Natural killer cell treated with Interleukin-12 subunit alpha and Interleukin-12 subunit beta and Interleukin-15 and Interleukin-18, amount 100 ng/mL, for 72 hours (primary cell): ENCODE results near the gene LRRC31. TPM values are rescaled to one million over a fixed set of nuclear protein-coding genes. Genes with fewer than 3 reads are reported as not detected.

ENCODE experiments used
- ATAC-seq, 2 donors: fragments of 150-1000 bp; cut with Tn5 transposase in 1 of 2; sonication (Bioruptor Pico), chemical (Tn5 transposase) in 1 of 2; 2 replicates each; pipeline ENCODE4 v1.10.0; 2021
- DNase-seq: peaks from one replicate; pipeline ENCODE4 v3.0.0; 2022; ENCODE audit warnings: low spot score
- H3K27ac Mint-ChIP-seq, 2 donors: 1 replicate in 1 of 2; 2 replicates in 1 of 2; pipeline ENCODE4 v1.8.0; 2022; ENCODE audit warnings: mixed read lengths in 2 of 2, mild to moderate bottlenecking in 1 of 2, moderate library complexity in 1 of 2
- H3K27me3 Mint-ChIP-seq, 2 donors: 1 replicate in 1 of 2; 2 replicates in 1 of 2; pipeline ENCODE4 v1.8.0; 2022; ENCODE audit warnings: mixed read lengths in 2 of 2
- H3K36me3 Mint-ChIP-seq: one replicate; pipeline ENCODE4 v1.8.0; 2022; ENCODE audit warnings: mixed read lengths
- H3K4me1 Mint-ChIP-seq, 2 donors: 1 replicate in 1 of 2; 2 replicates in 1 of 2; pipeline ENCODE4 v1.8.0; 2022; ENCODE audit warnings: low read depth in 2 of 2, mixed read lengths in 2 of 2, mild to moderate bottlenecking in 1 of 2
- H3K4me3 Mint-ChIP-seq: one replicate; pipeline ENCODE4 v1.8.0; 2022; ENCODE audit warnings: mixed read lengths
- H3K9me3 Mint-ChIP-seq: 2 replicates; pipeline ENCODE4 v1.8.0; 2022; ENCODE audit warnings: mixed read lengths
- total RNA-seq, 2 donors: library from RNA; stranded (reverse); gene quantifications; one replicate each; pipeline ENCODE4 v1.2.3, GENCODE V29; 2022

LRRC31 gene
- total RNA-seq, 2 donors from 2014 or later = not detected

DNA sequence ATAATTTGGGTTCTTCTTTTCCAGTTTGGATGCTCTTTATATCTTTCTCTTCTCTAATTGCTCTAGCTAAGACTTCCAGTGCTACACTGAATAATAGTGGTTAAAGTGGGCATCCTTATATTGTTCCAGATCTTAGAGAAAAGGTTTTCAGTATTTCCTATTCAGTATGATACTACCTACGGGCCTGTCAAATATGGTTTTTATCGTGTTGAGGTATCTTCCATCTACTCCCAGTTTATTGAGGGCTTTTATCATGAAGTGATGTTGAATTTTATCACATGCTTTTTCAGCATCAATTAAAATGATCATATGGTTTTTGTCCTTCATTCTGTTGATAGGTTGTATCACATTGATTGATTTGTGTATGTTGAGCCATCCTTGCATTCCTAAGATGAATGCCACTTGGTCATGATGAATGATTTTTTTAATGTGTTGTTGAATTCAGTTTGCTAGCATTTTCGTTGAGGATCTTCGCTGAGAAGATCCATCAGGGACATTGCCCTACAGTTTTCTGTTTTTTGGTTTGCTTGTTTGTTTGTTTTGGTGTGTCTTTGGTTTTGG, 54.1 kb downstream of the LRRC31 start:
- Mint-ChIP-seq H3K9me3 (peaks cover 4% of the 10 kb centered on the region), H3K4me1 (peaks cover 25 to 26% of the 10 kb centered on the region in 2 donors), H3K27ac (no peak overlapping the region), H3K36me3 (peaks cover 20% of the 10 kb centered on the region), H3K4me3 (no peak overlapping the region), H3K27me3 (peaks cover 19 to 25% of the 10 kb centered on the region in 2 donors)
- no peak for ATAC-seq
- no peak for DNase-seq

DNA sequence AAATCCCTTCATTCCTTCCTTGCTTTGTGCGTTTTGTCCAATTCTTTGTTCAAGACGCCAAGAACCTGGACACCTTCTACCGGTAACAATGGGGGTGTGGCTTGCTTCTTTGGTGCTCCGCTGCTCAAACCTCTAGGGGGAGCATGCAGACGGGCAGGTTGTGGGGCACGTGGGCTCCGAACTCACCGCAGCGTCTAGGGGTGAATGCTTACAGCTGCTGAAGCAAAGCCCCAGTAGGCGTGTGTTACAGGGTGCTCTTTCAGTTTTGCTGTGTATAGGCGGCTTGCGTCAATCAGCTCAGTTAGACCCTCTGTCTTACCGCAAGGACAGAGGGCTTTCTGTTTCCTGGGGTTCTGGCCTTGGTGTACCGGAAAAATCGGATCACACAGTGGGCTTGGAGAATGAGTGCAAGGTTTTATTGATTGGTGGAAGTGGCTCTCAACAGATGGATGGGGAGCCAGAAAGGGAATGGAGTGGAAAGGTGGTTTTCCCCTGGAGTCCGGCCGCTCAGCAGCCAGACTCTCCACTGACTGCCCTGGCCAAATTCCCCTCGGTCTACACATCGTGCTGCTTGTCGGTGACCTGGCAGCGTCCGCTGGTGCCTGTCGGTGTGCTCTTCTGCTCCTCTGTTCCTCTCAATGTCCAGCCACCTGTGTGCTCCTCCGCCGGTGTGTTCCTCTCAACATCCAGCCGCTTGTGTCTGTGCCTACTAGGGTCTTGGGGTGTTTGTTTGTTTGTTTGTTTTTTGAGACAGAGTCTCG, 55.8 kb downstream of the LRRC31 start:
- peaks cover 25 to 26% of the 10 kb centered on the region in 2 donors for H3K4me1 Mint-ChIP-seq
- H3K9me3 Mint-ChIP-seq = peaks cover 4% of the 10 kb centered on the region
- H3K27ac Mint-ChIP-seq = peak overlapping the region; percentile 69 to 90
- DNase-seq = peak; percentile 77
- peak; percentile 88 for ATAC-seq
- H3K4me3 Mint-ChIP-seq = peak overlapping the region; percentile 89
- H3K27me3 Mint-ChIP-seq = peaks cover 17 to 25% of the 10 kb centered on the region in 2 donors
- H3K36me3 Mint-ChIP-seq = peaks cover 20% of the 10 kb centered on the region

DNA sequence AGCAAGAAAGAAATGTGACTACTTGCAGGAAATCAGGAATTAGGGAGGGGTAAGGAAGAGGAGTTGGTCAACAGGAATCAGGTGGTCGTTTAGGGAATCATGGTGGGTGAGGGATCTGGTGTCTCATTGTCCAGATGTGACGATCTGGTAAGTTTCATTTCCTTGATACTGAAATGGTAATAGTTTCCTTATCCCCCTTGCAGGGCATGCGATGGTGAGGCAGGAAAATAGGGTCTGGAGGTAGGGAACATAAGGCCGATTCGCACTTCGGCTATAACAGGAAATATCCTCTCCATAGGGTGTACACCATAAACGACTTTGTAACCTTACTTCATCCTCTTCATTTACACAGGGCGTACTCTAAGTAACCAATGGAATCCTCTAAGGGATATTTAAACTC, 56.5 kb downstream of the LRRC31 start:
- DNase-seq (no peak), ATAC-seq (no peak)
- peaks cover 25 to 26% of the 10 kb centered on the region in 2 donors for H3K4me1 Mint-ChIP-seq

DNA sequence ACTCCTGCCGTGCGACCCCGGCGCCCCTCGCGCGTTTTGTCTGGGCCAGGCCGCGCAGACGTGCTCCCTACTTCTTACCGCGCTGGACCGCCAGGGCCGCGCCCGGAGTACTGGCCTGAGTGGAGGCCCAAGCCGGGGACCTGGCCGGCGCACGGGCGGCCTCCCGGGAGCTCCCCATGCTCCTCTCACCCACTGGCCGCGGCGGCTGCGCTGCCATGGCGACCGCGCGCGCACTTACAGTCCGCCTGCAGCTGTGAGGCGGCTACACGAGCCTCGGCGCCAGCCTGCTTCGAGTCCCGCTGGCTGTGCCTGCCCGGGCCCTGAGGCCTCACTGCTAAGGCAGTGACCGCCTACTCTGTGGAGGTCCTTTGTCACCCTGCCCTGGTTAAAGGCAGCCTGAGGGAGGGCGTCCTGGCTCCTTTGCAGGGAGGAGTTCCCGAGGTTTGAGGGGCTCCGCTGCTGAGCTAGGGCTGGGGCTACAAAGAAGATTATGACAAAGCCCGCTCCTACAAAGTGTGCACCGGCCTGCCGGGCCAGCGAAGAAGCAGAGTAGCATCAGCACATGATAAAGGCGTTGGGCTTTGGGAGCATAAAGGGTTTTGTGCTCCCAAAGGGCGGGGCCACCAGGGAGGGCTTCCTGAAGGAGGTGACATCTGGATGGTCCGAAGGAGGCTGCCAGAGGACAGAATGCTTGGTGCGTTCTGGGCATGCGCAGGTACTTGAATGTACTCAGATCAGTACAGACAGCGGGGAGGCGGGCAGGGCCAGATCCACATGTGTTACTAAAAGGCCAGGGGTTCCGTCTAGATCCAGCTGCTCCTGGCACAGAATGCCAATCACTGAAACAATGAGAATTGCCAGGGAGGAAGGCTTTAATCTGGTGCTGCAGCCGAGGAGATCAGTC, 57.2 kb downstream of the LRRC31 start, which contains the start of the genes LRRC34 and LRRIQ4:
LRRC34 (minus strand) TSS at position 573 of the 904 bp plus-strand sequence; CDS start at position 217, 356 bp downstream.
LRRIQ4 (plus strand) TSS at position 539 of the 904 bp plus-strand sequence. CDS start 9,052 bp downstream, outside the sequence.
- peaks cover 19% of the 10 kb centered on the region for H3K36me3 Mint-ChIP-seq
- ATAC-seq = peak; percentile 82 to 88
- peak within 1 kb of the TSS; percentile 89 for H3K4me3 Mint-ChIP-seq
- H3K27ac Mint-ChIP-seq = peak within 1 kb of the TSS; percentile 69 to 90
- peaks cover 4% of the 10 kb centered on the region for H3K9me3 Mint-ChIP-seq
- DNase-seq = peak; percentile 78
- H3K4me1 Mint-ChIP-seq = peaks cover 25 to 26% of the 10 kb centered on the region in 2 donors
- H3K27me3 Mint-ChIP-seq = peaks cover 10 to 15% of the 10 kb centered on the region in 2 donors

More for the DNA sequence above, 56.5 kb downstream of the LRRC31 start:
- Mint-ChIP-seq H3K27ac (peak overlapping the region; percentile 69 to 90), H3K9me3 (peaks cover 4% of the 10 kb centered on the region), H3K27me3 (peaks cover 15 to 22% of the 10 kb centered on the region in 2 donors), H3K4me3 (peak overlapping the region; percentile 89), H3K36me3 (peaks cover 20% of the 10 kb centered on the region)

DNA sequence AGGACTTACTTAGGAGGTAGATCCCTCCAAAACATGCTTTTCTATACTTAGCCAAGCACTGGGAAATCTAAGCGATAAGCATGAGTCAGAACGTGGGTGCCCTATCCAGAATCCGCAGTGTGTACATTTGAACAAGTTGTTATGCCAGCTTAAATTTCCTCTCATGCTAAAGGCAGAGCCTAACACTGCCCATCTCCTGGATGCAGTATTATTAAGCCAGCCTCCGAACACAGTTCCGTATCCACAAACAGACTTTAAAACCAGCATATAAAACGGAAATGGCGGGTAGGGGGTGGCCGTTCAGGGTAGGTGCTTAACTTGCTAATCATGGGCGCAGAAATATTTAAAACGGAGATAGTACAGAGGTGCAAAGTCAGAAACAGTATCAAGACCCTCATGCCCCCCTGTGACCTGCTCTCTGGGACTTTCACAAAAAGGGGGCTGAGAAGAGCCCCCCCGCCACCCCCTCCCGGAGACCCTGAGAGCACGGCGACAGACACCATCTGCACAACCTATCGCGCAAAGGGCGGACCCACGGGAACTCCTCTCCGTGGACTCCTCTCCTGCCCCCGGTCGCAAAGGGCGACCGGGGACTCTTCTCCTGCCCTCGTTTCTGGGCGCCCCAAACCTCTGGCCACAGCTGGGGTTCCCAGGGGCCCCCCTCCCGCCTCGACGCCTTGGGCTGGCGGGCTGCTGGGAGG, 58.0 kb downstream of the LRRC31 start:
- peaks cover 14% of the 10 kb centered on the region for H3K36me3 Mint-ChIP-seq

DNA sequence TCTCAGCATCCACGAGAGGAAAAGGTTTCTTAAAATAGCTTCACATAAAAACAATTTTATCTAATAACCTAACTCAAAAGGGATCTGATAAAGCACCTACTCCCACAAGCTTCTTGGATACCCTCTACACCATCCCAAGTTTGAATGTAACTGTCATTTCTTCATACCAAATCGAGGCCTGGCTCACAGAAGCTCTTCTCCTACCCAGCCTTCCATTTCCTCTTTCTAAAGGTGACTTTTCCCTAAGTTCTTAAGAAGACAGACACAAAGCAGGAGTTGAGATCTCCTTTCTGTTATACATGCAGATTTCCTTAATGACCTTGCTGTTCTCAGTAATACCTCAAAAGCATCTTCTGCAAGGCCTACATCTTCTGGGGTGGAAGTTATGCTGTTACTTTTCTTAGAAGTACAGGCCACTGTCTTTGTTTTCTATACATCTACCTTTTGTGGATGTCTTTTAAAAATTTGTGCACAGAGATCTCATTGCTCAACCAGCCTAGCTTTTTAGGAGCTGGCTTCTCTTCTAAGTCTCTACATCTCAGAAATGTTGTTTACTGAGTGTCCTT, 60.4 kb downstream of the LRRC31 start:
- DNase-seq = no peak
- Mint-ChIP-seq H3K27me3 (no peaks in the 10 kb centered on the region), H3K36me3 (no peaks in the 10 kb centered on the region), H3K4me1 (peaks cover 24% of the 10 kb centered on the region in 2 donors), H3K27ac (no peak overlapping the region), H3K9me3 (no peaks in the 10 kb centered on the region), H3K4me3 (no peak overlapping the region)
- ATAC-seq = no peak

More for the DNA sequence above, 58.0 kb downstream of the LRRC31 start:
- peak overlapping the region in 1 of 2 donors; percentile 50 for H3K27ac Mint-ChIP-seq
- peak overlapping the region; percentile 75 for H3K4me3 Mint-ChIP-seq
- DNase-seq (no peak), ATAC-seq (peak; percentile 11 to 17)
- H3K4me1 Mint-ChIP-seq = peaks cover 25 to 26% of the 10 kb centered on the region in 2 donors
- peaks cover 6 to 7% of the 10 kb centered on the region in 2 donors for H3K27me3 Mint-ChIP-seq
- peaks cover 4% of the 10 kb centered on the region for H3K9me3 Mint-ChIP-seq

DNA sequence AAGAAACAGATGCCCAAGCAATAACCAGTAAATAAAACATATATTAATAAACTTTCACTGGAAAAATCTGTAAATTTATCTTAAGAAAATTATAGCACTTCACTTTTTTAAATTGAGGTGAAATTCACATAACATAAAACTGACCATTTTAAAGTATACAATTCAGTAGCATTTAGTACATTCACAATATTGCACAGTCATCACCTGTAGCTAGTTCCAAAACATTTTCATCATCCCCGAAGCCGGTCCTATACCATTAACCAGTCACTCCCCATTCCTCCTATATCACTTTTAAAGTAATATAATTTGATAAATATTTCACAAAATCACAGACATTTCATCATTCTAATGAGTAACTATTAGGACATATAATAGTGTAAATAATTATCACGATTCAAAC, 65.1 kb downstream of the LRRC31 start:
- Mint-ChIP-seq H3K4me1 (peaks cover 0 to 2% of the 10 kb centered on the region in 2 donors), H3K4me3 (no peak overlapping the region), H3K27ac (no peak overlapping the region), H3K9me3 (no peaks in the 10 kb centered on the region), H3K36me3 (no peaks in the 10 kb centered on the region), H3K27me3 (no peaks in the 10 kb centered on the region)
- no peak for ATAC-seq
- DNase-seq = no peak

DNA sequence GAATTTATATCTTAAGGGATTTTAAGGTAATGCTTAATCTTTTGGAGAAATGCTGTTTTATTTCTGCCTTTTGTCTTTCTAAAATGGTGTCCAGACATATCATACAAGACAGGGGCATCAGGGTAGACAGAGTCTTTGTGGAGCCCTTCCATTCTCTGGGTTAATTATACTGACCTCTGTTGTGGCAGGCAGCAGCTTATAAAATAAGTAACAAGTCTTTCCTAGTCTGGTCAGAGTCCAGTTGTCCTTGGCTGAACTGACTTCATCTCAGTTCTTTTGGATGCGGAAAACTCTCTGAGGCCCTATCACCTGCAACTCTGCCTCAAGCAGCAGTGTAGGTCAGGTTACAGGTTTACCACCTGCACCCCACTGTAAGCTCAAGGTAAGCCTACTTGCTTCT, 77.4 kb downstream of the LRRC31 start:
- H3K27me3 Mint-ChIP-seq = no peaks in the 10 kb centered on the region
- no peak overlapping the region for H3K27ac Mint-ChIP-seq
- no peaks in the 10 kb centered on the region for H3K9me3 Mint-ChIP-seq
- no peak for ATAC-seq
- no peak for DNase-seq
- H3K36me3 Mint-ChIP-seq = peaks cover 7% of the 10 kb centered on the region
- H3K4me1 Mint-ChIP-seq = peaks cover 7 to 14% of the 10 kb centered on the region in 2 donors
- no peak overlapping the region for H3K4me3 Mint-ChIP-seq

DNA sequence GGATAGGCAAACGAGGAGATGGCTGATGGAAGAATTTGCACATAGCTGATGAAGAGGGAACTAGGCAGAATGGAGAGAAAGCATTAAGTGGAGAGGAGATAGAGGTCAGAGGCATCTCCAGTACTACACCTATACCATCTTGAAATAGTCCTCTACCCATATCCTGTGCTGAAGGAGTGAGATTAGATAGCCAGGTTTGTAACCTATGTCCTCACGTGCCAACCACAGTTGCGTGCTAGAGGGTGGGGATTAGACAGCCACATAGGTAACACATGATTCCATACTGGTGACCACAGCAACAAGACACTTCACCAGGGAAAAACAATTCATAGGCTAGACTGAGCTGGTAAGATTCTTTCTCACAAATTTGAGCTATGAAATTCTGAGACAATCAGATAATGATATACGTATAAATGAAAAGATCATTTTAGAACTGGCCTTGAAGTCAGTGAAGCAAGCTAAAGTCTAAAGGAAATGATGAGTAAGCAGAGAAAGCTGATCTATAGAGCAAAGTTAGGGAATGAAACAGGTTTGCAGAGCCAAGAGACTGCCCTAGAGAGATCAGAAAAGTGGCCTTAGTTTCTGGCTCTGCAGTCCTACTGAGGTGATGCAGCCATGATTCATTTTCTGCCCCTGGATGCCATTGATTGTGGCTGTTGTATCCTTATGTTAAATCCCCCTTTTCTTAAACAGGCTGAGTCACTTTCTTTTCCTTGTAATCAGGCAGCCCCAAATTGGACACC, 78.9 kb downstream of the LRRC31 start:
- peak in 1 of 2 donors; percentile 36 for ATAC-seq
- H3K36me3 Mint-ChIP-seq = peaks cover 12% of the 10 kb centered on the region
- peak overlapping the region in 1 of 2 donors; percentile 0 for H3K27ac Mint-ChIP-seq
- no peak for DNase-seq
- no peak overlapping the region for H3K4me3 Mint-ChIP-seq
- H3K9me3 Mint-ChIP-seq = no peaks in the 10 kb centered on the region
- no peaks in the 10 kb centered on the region for H3K27me3 Mint-ChIP-seq
- peaks cover 7 to 14% of the 10 kb centered on the region in 2 donors for H3K4me1 Mint-ChIP-seq

DNA sequence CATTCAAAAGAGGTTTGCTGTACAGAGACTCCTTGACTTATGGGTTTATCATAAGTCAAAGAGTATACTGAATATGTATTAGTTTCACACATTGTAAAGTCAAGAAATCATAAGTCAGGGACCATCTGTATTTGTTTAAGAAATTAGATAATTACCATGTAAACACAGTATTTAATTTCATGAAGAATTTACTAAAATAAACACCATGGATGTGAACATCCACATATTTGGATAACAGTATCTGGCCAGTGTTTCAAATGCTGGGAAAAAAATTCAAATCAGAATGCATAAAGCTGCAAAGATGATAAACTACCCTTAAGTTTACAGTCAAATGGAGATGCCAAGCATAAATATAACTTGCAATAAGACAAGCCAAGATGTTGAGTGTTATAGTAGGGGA, 79.5 kb downstream of the LRRC31 start:
- Mint-ChIP-seq H3K36me3 (peaks cover 19% of the 10 kb centered on the region), H3K27me3 (no peaks in the 10 kb centered on the region), H3K4me3 (no peak overlapping the region), H3K4me1 (peaks cover 7 to 14% of the 10 kb centered on the region in 2 donors), H3K27ac (no peak overlapping the region), H3K9me3 (no peaks in the 10 kb centered on the region)
- ATAC-seq = no peak
- no peak for DNase-seq
